Mesendoderm (in vitro differentiated cells): ENCODE measurements around the gene ZNF687.
A peak's percentile ranks its signal among the peaks of the same experiment; 100 is the strongest.
"Not testable (repeated sequence)": the region's sequence is repeated elsewhere in the genome, so short reads cannot be mapped to it uniquely, and the experiment has no call there.

Experiments
- DNase-seq: peaks from one replicate; pipeline ENCODE4 v3.0.0; 2013
- H2AK5ac ChIP-seq: 2 replicates; pipeline ENCODE4 v1.6.1; 2013; ENCODE audit warnings: low read length, inconsistent platforms
- H2BK120ac ChIP-seq: 2 replicates; pipeline ENCODE4 v1.6.1; 2013; ENCODE audit warnings: low read depth, mild to moderate bottlenecking, low read length, moderate library complexity, mixed read lengths
- H2BK15ac ChIP-seq: replicated peaks from 2 replicates; pipeline ENCODE4 v1.6.1; 2013; ENCODE audit warnings: low read depth, mild to moderate bottlenecking, moderate library complexity
- H2BK5ac ChIP-seq: 2 replicates; pipeline ENCODE4 v1.6.1; 2013; ENCODE audit warnings: low read length, inconsistent platforms
- H3K18ac ChIP-seq: 2 replicates; pipeline ENCODE4 v1.6.1; 2013; ENCODE audit warnings: mild to moderate bottlenecking, low read length, mixed read lengths
- H3K23ac ChIP-seq: one replicate; pipeline ENCODE4 v1.6.1; 2013; ENCODE audit warnings: low read length
- H3K27ac ChIP-seq: 2 replicates; pipeline ENCODE4 v1.5.1; 2013; ENCODE audit warnings: low read depth, mild to moderate bottlenecking, inconsistent platforms, low read length, moderate library complexity
- H3K27me3 ChIP-seq: 2 replicates; pipeline ENCODE4 v1.6.1; 2013; ENCODE audit warnings: low read length, control low read depth, mild to moderate bottlenecking, inconsistent platforms; ENCODE audit not compliant: insufficient read depth, poor library complexity
- H3K36me3 ChIP-seq: 2 replicates; pipeline ENCODE4 v1.6.1; 2013; ENCODE audit warnings: low read length, inconsistent platforms; ENCODE audit not compliant: control insufficient read depth, insufficient read depth
- H3K4ac ChIP-seq: one replicate; pipeline ENCODE4 v1.6.1; 2013; ENCODE audit warnings: low read depth, mild to moderate bottlenecking, low read length, moderate library complexity
- H3K4me1 ChIP-seq: 2 replicates; pipeline ENCODE4 v1.6.1; 2013; ENCODE audit warnings: low read depth, low read length, inconsistent platforms; ENCODE audit not compliant: control insufficient read depth
- H3K4me2 ChIP-seq: 2 replicates; pipeline ENCODE4 v1.6.1; 2013; ENCODE audit warnings: low read length
- H3K4me3 ChIP-seq: 2 replicates; pipeline ENCODE4 v1.5.1; 2013; ENCODE audit warnings: mild to moderate bottlenecking, low read length
- H3K56ac ChIP-seq: one replicate; pipeline ENCODE4 v1.6.1; 2013; ENCODE audit warnings: low read length
- H3K79me1 ChIP-seq: 2 replicates; pipeline ENCODE4 v1.6.1; 2013; ENCODE audit warnings: low read length, inconsistent platforms
- H3K79me2 ChIP-seq: 2 replicates; pipeline ENCODE4 v1.6.1; 2013; ENCODE audit warnings: mild to moderate bottlenecking, low read length; ENCODE audit not compliant: control insufficient read depth, insufficient read depth
- H3K9ac ChIP-seq: 2 replicates; pipeline ENCODE4 v1.6.1; 2013; ENCODE audit warnings: low read length, inconsistent platforms
- H4K5ac ChIP-seq: one replicate; pipeline ENCODE4 v1.6.1; 2013; ENCODE audit warnings: low read length
- H4K8ac ChIP-seq: one replicate; pipeline ENCODE4 v1.6.1; 2013; ENCODE audit warnings: low read depth, mild to moderate bottlenecking, control low read depth, low read length, moderate library complexity
- WGBS: extraction: QIAGEN DNeasy Blood & Tissue Kit; methylation state at CpG from one replicate; pipeline ENCODE4 v1.1.7; 2013; ENCODE audit warnings: low lambda C conversion rate, missing lambda C conversion rate; ENCODE audit not compliant: insufficient coverage; ENCODE audit errors: extremely low coverage; 5-methylcytosine and 5-hydroxymethylcytosine counted together

The ZNF687 gene

GRCh38 chr1:151275341-151275740, 6.8 kb upstream of the ZNF687 start:
- H3K27ac ChIP-seq, H4K5ac ChIP-seq, H3K79me1 ChIP-seq, H4K8ac ChIP-seq, H3K4me1 ChIP-seq, H3K36me3 ChIP-seq, H3K18ac ChIP-seq, H3K4me2 ChIP-seq, H3K56ac ChIP-seq, H2BK15ac ChIP-seq, H3K4ac ChIP-seq, H3K27me3 ChIP-seq, H2BK120ac ChIP-seq, H2AK5ac ChIP-seq, H3K79me2 ChIP-seq, H3K23ac ChIP-seq, H3K9ac ChIP-seq, DNase-seq, H3K4me3 ChIP-seq, H2BK5ac ChIP-seq: not testable (repeated sequence)
- no CpG with 5 or more reads among the region's 5 CpGs for WGBS

- H4K5ac ChIP-seq: no peak overlapping the region
- no peak overlapping the region for H2AK5ac ChIP-seq
- no peak for DNase-seq
- no peak overlapping the region for H3K4me2 ChIP-seq
- no CpG with 5 or more reads among the region's 2 CpGs for WGBS
- H3K79me2 ChIP-seq: no peaks in the 10 kb centered on the region
- no peak overlapping the region for H3K27ac ChIP-seq
- no peak overlapping the region for H3K56ac ChIP-seq
- no peak overlapping the region for H3K4me3 ChIP-seq
- no peak overlapping the region for H3K4ac ChIP-seq
- H3K23ac ChIP-seq: no peak overlapping the region
- H2BK5ac ChIP-seq: no peak overlapping the region
- no peak overlapping the region for H2BK120ac ChIP-seq
- no peak overlapping the region for H3K9ac ChIP-seq
- H3K27me3 ChIP-seq: no peaks in the 10 kb centered on the region
- no peaks in the 10 kb centered on the region for H3K36me3 ChIP-seq
- no peaks in the 10 kb centered on the region for H3K79me1 ChIP-seq
- H2BK15ac ChIP-seq: no peak overlapping the region
- no peak overlapping the region for H3K18ac ChIP-seq
- H4K8ac ChIP-seq: no peak overlapping the region
- H3K4me1 ChIP-seq: no peaks in the 10 kb centered on the region
Observed at GRCh38 chr1:151277249-151277648, 4.8 kb upstream of the ZNF687 start.

GRCh38 chr1:151281225-151281968, 702 bp upstream of the ZNF687 start:
- no peak overlapping the region for H2AK5ac ChIP-seq

GRCh38 chr1:151282883-151283725, 1.0 kb downstream of the ZNF687 start:
- Histone ChIP-seq H3K23ac (peak overlapping the region; percentile 96), H4K5ac (no peak overlapping the region), H3K79me1 (peaks cover 20% of the 10 kb centered on the region), H3K4ac (peak overlapping the region; percentile 82), H3K27me3 (no peaks in the 10 kb centered on the region), H3K79me2 (peaks cover 19% of the 10 kb centered on the region), H3K4me2 (peak overlapping the region; percentile 95), H3K18ac (peak overlapping the region; percentile 81), H3K56ac (peak overlapping the region; percentile 92), H2BK120ac (no peak overlapping the region), H3K36me3 (peaks cover 8% of the 10 kb centered on the region), H3K4me1 (no peaks in the 10 kb centered on the region), H2BK5ac (no peak overlapping the region), H2AK5ac (no peak overlapping the region), H3K27ac (peak overlapping the region; percentile 87), H3K9ac (peak overlapping the region; percentile 81), H4K8ac (peak overlapping the region; percentile 78), H3K4me3 (peak overlapping the region; percentile 77), H2BK15ac (no peak overlapping the region)
- peak; percentile 68 for DNase-seq
- WGBS: no CpG with 5 or more reads among the region's 44 CpGs

More at GRCh38 chr1:151281225-151281968, 702 bp upstream of the ZNF687 start:
- Histone ChIP-seq H3K4ac (no peak overlapping the region), H3K18ac (peak overlapping the region; percentile 18), H3K27ac (peak overlapping the region; percentile 88), H4K8ac (no peak overlapping the region), H3K4me1 (no peaks in the 10 kb centered on the region), H3K36me3 (no peaks in the 10 kb centered on the region), H2BK15ac (no peak overlapping the region), H3K27me3 (no peaks in the 10 kb centered on the region), H3K4me2 (peak overlapping the region; percentile 31), H3K56ac (peak overlapping the region; percentile 85), H3K79me2 (peaks cover 19% of the 10 kb centered on the region), H3K79me1 (peaks cover 18% of the 10 kb centered on the region), H2BK120ac (no peak overlapping the region), H3K23ac (no peak overlapping the region), H4K5ac (no peak overlapping the region), H3K9ac (peak overlapping the region; percentile 93), H2BK5ac (peak overlapping the region; percentile 96), H3K4me3 (peak overlapping the region; percentile 37)
- no CpG with 5 or more reads among the region's 48 CpGs for WGBS
- peak; percentile 99 for DNase-seq

- H3K27ac ChIP-seq: no peak overlapping the region
- H3K4ac ChIP-seq: no peak overlapping the region
- H2AK5ac ChIP-seq: no peak overlapping the region
- H3K79me2 ChIP-seq: peaks cover 19% of the 10 kb centered on the region
- H3K79me1 ChIP-seq: peaks cover 20% of the 10 kb centered on the region
- no peak overlapping the region for H3K18ac ChIP-seq
- H4K8ac ChIP-seq: no peak overlapping the region
- H3K36me3 ChIP-seq: peaks cover 11% of the 10 kb centered on the region
- no peak overlapping the region for H3K23ac ChIP-seq
- no peak overlapping the region for H4K5ac ChIP-seq
- DNase-seq: no peak
- no peak overlapping the region for H3K4me3 ChIP-seq
- no peak overlapping the region for H2BK15ac ChIP-seq
- H2BK5ac ChIP-seq: no peak overlapping the region
- H2BK120ac ChIP-seq: no peak overlapping the region
- H3K9ac ChIP-seq: peak overlapping the region; percentile 81
- H3K4me1 ChIP-seq: no peaks in the 10 kb centered on the region
- H3K4me2 ChIP-seq: no peak overlapping the region
- WGBS: no CpG with 5 or more reads among the region's 2 CpGs
- peak overlapping the region; percentile 30 for H3K56ac ChIP-seq
- no peaks in the 10 kb centered on the region for H3K27me3 ChIP-seq
Observed at GRCh38 chr1:151284013-151284577, 2.0 kb downstream of the ZNF687 start.
